HG03095 (cell line): ENCODE data around the gene PCDHB6.
"Not testable (repeated sequence)": the region's sequence is repeated elsewhere in the genome, so short reads cannot be mapped to it uniquely, and the experiment has no call there.

Experiments used
- ATAC-seq: cut with Tn5 transposase; IDR thresholded peaks from one replicate; pipeline ENCODE4 v1.9.1; 2021; ENCODE audit warnings: moderate library complexity; ENCODE audit not compliant: unreplicated experiment

The PCDHB6 gene

DNA sequence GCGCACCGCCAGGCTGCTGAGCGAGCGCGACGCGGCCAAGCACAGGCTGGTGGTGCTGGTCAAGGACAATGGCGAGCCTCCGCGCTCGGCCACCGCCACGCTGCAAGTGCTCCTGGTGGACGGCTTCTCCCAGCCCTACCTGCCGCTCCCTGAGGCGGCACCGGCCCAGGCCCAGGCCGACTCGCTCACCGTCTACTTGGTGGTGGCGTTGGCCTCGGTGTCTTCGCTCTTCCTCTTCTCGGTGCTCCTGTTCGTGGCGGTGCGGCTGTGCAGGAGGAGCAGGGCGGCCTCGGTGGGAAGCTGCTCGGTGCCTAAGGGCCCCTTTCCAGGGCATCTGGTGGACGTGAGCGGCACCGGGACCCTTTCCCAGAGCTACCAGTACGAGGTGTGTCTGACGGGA lies 51.8 kb downstream of the PCDHB6 start:
- ATAC-seq, result not testable (repeated sequence)
